ENCODE measurements around the gene TPST2.

DNA sequence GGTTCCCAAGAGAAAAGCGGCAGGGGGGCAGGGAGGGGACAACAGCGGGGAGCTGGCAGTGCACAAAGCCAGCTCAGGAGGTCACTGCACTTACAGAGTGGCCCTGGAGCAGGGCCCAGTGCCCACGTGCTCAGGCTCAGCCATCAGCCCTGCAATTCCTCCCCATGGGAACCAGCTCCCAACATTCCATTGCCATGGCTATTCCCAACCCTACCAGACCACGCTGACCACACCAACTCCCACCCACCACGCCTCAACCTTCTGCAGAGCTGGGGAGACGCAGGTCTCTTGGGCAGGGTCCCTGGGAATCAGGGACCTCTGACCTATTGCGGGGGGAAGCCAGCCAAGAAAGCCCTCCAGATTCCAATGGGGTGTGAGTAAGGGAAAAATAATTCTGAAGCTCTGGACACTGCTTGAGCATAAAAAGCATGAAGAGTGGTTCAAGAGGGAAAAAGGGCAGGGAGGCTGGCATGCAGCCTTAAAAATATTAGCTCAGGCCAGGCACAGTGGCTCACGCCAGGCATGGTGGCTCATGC, 39.4 kb downstream of the TPST2 start:
- TF ChIP-seq, protein P1, sequence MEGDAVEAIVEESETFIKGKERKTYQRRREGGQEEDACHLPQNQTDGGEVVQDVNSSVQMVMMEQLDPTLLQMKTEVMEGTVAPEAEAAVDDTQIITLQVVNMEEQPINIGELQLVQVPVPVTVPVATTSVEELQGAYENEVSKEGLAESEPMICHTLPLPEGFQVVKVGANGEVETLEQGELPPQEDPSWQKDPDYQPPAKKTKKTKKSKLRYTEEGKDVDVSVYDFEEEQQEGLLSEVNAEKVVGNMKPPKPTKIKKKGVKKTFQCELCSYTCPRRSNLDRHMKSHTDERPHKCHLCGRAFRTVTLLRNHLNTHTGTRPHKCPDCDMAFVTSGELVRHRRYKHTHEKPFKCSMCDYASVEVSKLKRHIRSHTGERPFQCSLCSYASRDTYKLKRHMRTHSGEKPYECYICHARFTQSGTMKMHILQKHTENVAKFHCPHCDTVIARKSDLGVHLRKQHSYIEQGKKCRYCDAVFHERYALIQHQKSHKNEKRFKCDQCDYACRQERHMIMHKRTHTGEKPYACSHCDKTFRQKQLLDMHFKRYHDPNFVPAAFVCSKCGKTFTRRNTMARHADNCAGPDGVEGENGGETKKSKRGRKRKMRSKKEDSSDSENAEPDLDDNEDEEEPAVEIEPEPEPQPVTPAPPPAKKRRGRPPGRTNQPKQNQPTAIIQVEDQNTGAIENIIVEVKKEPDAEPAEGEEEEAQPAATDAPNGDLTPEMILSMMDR (IDR thresholded peaks at IDR 0.05; ENCODE audit: borderline replicate concordance, extremely low read depth, low read length, poor library complexity, severe bottlenecking): no peak
- no peak for TF ChIP-seq EZH2 (IDR thresholded peaks at IDR 0.05; ENCODE audit: borderline replicate concordance, low read depth, low read length, severe bottlenecking)
